Stimulated activated CD8-positive, alpha-beta memory T cell treated with anti-CD3 and anti-CD28 coated beads, Interleukin-12 subunit alpha, Interleukin-12 subunit beta, amount 100 ng/mL, for 24 hours (primary cell): ENCODE measurements around the gene C12orf56.
"Not testable (repeated sequence)": the region's sequence is repeated elsewhere in the genome, so short reads cannot be mapped to it uniquely, and the experiment has no call there.

ENCODE experiments used
- DNase-seq: peaks from one replicate; pipeline ENCODE4 v3.0.0-alpha.2; 2020; ENCODE audit errors: extremely low read depth

C12orf56 gene

GRCh38 chr12:64311877-64312276 is 78.7 kb downstream of the C12orf56 start:
- DNase-seq = no peak

- no peak for DNase-seq
These were observed 86.0 kb downstream of the C12orf56 start for GRCh38 chr12:64304571-64304970.

- no peak for DNase-seq
These were observed 90.9 kb downstream of the C12orf56 start for GRCh38 chr12:64299628-64300027.

- DNase-seq = no peak
These were observed 94.3 kb downstream of the C12orf56 start for GRCh38 chr12:64296301-64296700.

GRCh38 chr12:64293654-64294364 is 96.7 kb downstream of the C12orf56 start:
- no peak for DNase-seq

- DNase-seq = not testable (repeated sequence)
These were observed 97.4 kb downstream of the C12orf56 start for GRCh38 chr12:64293174-64293573.

GRCh38 chr12:64286521-64286920 is 104.0 kb downstream of the C12orf56 start:
- DNase-seq = no peak

- DNase-seq = no peak
These were observed 106.3 kb downstream of the C12orf56 start for GRCh38 chr12:64284256-64284655.

GRCh38 chr12:64278421-64278820 is 112.1 kb downstream of the C12orf56 start:
- no peak for DNase-seq

GRCh38 chr12:64273527-64274403 is 116.8 kb downstream of the C12orf56 start:
- no peak for DNase-seq

- no peak for DNase-seq
These were observed 120.1 kb downstream of the C12orf56 start for GRCh38 chr12:64270411-64270810.

- DNase-seq = no peak
These were observed 121.4 kb downstream of the C12orf56 start for GRCh38 chr12:64269161-64269560.

GRCh38 chr12:64268409-64268808 is 122.1 kb downstream of the C12orf56 start:
- DNase-seq = no peak

- DNase-seq = no peak
These were observed 124.7 kb downstream of the C12orf56 start for GRCh38 chr12:64265839-64266238.

GRCh38 chr12:64261813-64262212 is 128.7 kb downstream of the C12orf56 start:
- no peak for DNase-seq

GRCh38 chr12:64258576-64258975 is 132.0 kb downstream of the C12orf56 start:
- DNase-seq = no peak

- DNase-seq = no peak
These were observed 134.3 kb downstream of the C12orf56 start for GRCh38 chr12:64256166-64256800.

- no peak for DNase-seq
These were observed 135.3 kb downstream of the C12orf56 start for GRCh38 chr12:64255249-64255648.

GRCh38 chr12:64253356-64253755 is 137.2 kb downstream of the C12orf56 start:
- DNase-seq = no peak

GRCh38 chr12:64252681-64253080 is 137.9 kb downstream of the C12orf56 start:
- DNase-seq = no peak

- no peak for DNase-seq
These were observed 146.7 kb downstream of the C12orf56 start for GRCh38 chr12:64243809-64244208.

- no peak for DNase-seq
These were observed 149.8 kb downstream of the C12orf56 start for GRCh38 chr12:64240781-64241180.

GRCh38 chr12:64237382-64237781 is 153.2 kb downstream of the C12orf56 start:
- no peak for DNase-seq
